HAP-1 (cell line): ENCODE measurements around the gene RBMX.
"Not testable (repeated sequence)": the region's sequence is repeated elsewhere in the genome, so short reads cannot be mapped to it uniquely, and the experiment has no call there.

Experiments
- DNase-seq, 2 experiments: peaks; one replicate each; pipeline ENCODE4 v3.0.0-alpha.2; 2016 to 2020; ENCODE audit warnings: low spot score in 2 of 2
- H3K27me3 ChIP-seq: fragments of 250-450 bp; sonication (Bioruptor Pico); 2 replicates; pipeline ENCODE4 v1.5.1; 2020; ENCODE audit warnings: low read depth, mild to moderate bottlenecking, moderate library complexity
- H3K36me3 ChIP-seq: fragments of 250-450 bp; sonication (Bioruptor Pico); replicated peaks from 2 replicates; pipeline ENCODE4 v1.5.1; 2020; ENCODE audit warnings: mild to moderate bottlenecking
- H3K4me1 ChIP-seq: fragments of 250-450 bp; sonication (Bioruptor Pico); 2 replicates; pipeline ENCODE4 v1.5.1; 2020; ENCODE audit warnings: mild to moderate bottlenecking
- H3K4me3 ChIP-seq: fragments of 250-450 bp; sonication (Bioruptor Pico); 2 replicates; pipeline ENCODE4 v1.5.1; 2020; ENCODE audit warnings: mild to moderate bottlenecking, moderate library complexity
- H3K9me3 ChIP-seq: fragments of 250-450 bp; sonication (Bioruptor Pico); 2 replicates; pipeline ENCODE4 v1.5.1; 2020; ENCODE audit warnings: mild to moderate bottlenecking, moderate library complexity
- in situ Hi-C: fragments of 300-500 bp; cut with MboI; formaldehyde crosslinking; loops from 3 replicates; pipeline ENCODE4 v1.14.3; 2020; ENCODE audit warnings: low sequenced_read_pairs, inconsistent platforms, mixed read lengths

The RBMX gene

DNA sequence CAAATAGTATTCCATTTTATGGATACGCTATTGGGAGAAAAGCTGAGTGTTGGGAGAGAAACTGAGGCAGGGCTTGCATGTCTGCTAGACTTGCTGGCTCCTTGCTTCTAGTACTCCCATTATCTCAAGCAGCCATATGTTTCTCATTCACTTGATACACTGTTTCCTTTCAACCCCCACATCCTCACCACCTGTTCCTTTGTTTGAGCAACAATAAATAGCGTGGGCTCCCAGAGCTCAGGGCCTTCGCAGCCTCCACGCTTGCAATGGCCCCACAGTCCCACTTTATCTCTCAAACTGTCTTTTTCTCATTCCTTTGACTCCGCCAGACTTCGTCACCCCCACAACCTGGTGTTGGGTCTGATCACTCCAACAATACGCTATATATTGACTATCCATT lies 18.2 kb upstream of the RBMX start:
- H3K4me1 ChIP-seq, H3K36me3 ChIP-seq, H3K4me3 ChIP-seq, in situ Hi-C loops, H3K9me3 ChIP-seq, H3K27me3 ChIP-seq: not testable (repeated sequence)
- DNase-seq: peak in 1 of 2 experiments; percentile 25

GRCh38 chrX:136896121-136896914 lies 15.8 kb upstream of the RBMX start:
- peaks cover 5% of the 10 kb centered on the region for H3K4me1 ChIP-seq
- H3K27me3 ChIP-seq: no peaks in the 10 kb centered on the region
- in situ Hi-C loops: no loop called here
- no peaks in the 10 kb centered on the region for H3K36me3 ChIP-seq
- DNase-seq: no peak
- H3K4me3 ChIP-seq: no peak overlapping the region
- H3K9me3 ChIP-seq: no peaks in the 10 kb centered on the region

GRCh38 chrX:136892412-136892811 lies 11.9 kb upstream of the RBMX start:
- in situ Hi-C loops: no loop called here
- no peaks in the 10 kb centered on the region for H3K36me3 ChIP-seq

DNA sequence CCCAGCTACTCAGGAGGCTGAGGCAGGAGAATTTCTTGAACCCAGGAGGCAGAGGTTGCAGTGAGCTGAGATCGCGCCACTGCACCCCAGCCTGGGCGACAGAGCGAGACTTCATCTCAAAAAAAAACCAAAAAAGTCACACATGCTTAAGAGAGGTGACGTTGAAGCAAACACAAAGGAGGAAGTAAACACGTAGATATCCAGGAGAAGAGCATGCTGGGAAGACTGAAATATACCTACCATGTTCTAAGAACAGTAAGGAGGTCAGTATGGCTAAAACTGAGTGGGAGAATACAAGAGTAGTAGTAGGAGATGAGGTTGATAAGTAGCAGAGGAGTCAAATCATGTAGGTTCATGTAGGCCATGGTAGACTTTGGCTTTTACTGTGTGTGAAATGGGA lies 10.1 kb upstream of the RBMX start:
- H3K9me3 ChIP-seq, H3K4me3 ChIP-seq, DNase-seq, H3K36me3 ChIP-seq, H3K4me1 ChIP-seq, in situ Hi-C loops, H3K27me3 ChIP-seq: not testable (repeated sequence)

More at GRCh38 chrX:136892412-136892811, 11.9 kb upstream of the RBMX start:
- Histone ChIP-seq H3K9me3 (no peaks in the 10 kb centered on the region), H3K27me3 (no peaks in the 10 kb centered on the region), H3K4me3 (no peak overlapping the region), H3K4me1 (no peaks in the 10 kb centered on the region)
- DNase-seq: no peak

DNA sequence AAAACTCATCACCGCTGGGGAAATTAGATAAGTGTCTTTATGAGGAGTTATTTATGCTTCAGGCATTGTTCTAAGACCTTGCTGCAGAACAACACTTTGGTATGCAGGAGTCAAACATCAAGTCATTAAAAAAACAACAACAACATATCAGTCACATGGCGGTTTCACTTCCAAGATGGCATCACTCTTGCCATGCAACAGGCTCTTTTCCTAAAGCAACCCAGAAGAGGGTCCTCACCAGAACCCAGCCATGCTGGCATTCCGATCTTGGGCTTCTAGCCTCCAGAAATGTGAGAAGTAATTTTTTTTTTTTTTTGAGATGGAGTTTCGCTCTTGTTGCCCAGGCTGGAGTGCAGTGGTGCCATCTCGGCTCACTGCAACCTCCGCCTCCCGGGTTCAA lies 8.7 kb upstream of the RBMX start:
- Histone ChIP-seq H3K36me3 (no peaks in the 10 kb centered on the region), H3K27me3 (no peaks in the 10 kb centered on the region), H3K4me1 (no peaks in the 10 kb centered on the region; the same call in 1 of the 2 replicates), H3K9me3 (no peaks in the 10 kb centered on the region), H3K4me3 (no peak overlapping the region)
- in situ Hi-C loops: no loop called here
- no peak for DNase-seq

- peak in 1 of 2 experiments; percentile 50 for DNase-seq
- Histone ChIP-seq H3K27me3 (no peaks in the 10 kb centered on the region), H3K4me3 (peak overlapping the region; percentile 99), H3K9me3 (no peaks in the 10 kb centered on the region), H3K4me1 (peaks cover 12% of the 10 kb centered on the region), H3K36me3 (peaks cover 54% of the 10 kb centered on the region)
- in situ Hi-C loops: no loop called here
These were observed 498 bp downstream of the RBMX start for GRCh38 chrX:136880003-136880451.

GRCh38 chrX:136879001-136879687 lies 1.4 kb downstream of the RBMX start:
- H3K27me3 ChIP-seq: no peaks in the 10 kb centered on the region
- DNase-seq: no peak
- H3K9me3 ChIP-seq: no peaks in the 10 kb centered on the region
- peak overlapping the region; percentile 99 for H3K4me3 ChIP-seq
- peaks cover 12% of the 10 kb centered on the region for H3K4me1 ChIP-seq
- H3K36me3 ChIP-seq: peaks cover 62% of the 10 kb centered on the region
- in situ Hi-C loops: no loop called here

- Histone ChIP-seq H3K4me3 (peak overlapping the region; percentile 99), H3K9me3 (no peaks in the 10 kb centered on the region), H3K4me1 (peaks cover 12% of the 10 kb centered on the region), H3K36me3 (peaks cover 70% of the 10 kb centered on the region), H3K27me3 (no peaks in the 10 kb centered on the region)
- in situ Hi-C loops: no loop called here
- DNase-seq: no peak
These were observed 2.1 kb downstream of the RBMX start for GRCh38 chrX:136878423-136878822.

DNA sequence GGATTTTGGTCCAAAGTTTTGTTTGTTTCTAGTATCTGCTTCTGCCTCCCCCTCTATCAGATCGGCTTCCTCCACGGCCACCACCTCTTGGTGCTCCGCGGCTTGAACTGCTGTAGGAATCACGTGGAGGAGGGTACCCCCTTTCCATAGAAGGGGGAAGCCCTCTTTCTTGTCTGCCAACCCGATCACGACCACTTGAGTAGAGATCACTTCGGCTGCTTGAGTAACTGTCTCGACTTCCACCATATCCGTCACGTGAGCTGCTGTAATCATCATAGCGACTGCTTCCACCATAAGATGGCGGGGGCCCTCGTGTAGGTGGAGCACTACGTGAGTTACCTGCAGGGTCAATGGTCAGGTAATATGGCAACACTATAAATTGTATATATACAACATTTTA lies 6.4 kb downstream of the RBMX start:
- H3K4me1 ChIP-seq, H3K9me3 ChIP-seq, H3K27me3 ChIP-seq, in situ Hi-C loops, H3K4me3 ChIP-seq, DNase-seq: not testable (repeated sequence)
- peaks cover 99% of the 10 kb centered on the region for H3K36me3 ChIP-seq

- H3K27me3 ChIP-seq, H3K4me3 ChIP-seq, H3K4me1 ChIP-seq, in situ Hi-C loops, DNase-seq, H3K9me3 ChIP-seq: not testable (repeated sequence)
- H3K36me3 ChIP-seq: peaks cover 100% of the 10 kb centered on the region
These were observed 7.3 kb downstream of the RBMX start for GRCh38 chrX:136873210-136873609.

- Histone ChIP-seq H3K9me3 (no peaks in the 10 kb centered on the region), H3K27me3 (no peaks in the 10 kb centered on the region), H3K36me3 (peaks cover 100% of the 10 kb centered on the region), H3K4me1 (no peaks in the 10 kb centered on the region; the same call in 1 of the 2 replicates), H3K4me3 (no peak overlapping the region)
- in situ Hi-C loops: no loop called here
- DNase-seq: no peak
These were observed 8.3 kb downstream of the RBMX start for GRCh38 chrX:136872091-136872700.

GRCh38 chrX:136870064-136870463 lies 10.5 kb downstream of the RBMX start:
- no peak for DNase-seq
- Histone ChIP-seq H3K27me3 (no peaks in the 10 kb centered on the region), H3K9me3 (no peaks in the 10 kb centered on the region), H3K36me3 (peaks cover 95% of the 10 kb centered on the region), H3K4me3 (no peak overlapping the region), H3K4me1 (no peaks in the 10 kb centered on the region; the same call in 1 of the 2 replicates)
- in situ Hi-C loops: no loop called here

DNA sequence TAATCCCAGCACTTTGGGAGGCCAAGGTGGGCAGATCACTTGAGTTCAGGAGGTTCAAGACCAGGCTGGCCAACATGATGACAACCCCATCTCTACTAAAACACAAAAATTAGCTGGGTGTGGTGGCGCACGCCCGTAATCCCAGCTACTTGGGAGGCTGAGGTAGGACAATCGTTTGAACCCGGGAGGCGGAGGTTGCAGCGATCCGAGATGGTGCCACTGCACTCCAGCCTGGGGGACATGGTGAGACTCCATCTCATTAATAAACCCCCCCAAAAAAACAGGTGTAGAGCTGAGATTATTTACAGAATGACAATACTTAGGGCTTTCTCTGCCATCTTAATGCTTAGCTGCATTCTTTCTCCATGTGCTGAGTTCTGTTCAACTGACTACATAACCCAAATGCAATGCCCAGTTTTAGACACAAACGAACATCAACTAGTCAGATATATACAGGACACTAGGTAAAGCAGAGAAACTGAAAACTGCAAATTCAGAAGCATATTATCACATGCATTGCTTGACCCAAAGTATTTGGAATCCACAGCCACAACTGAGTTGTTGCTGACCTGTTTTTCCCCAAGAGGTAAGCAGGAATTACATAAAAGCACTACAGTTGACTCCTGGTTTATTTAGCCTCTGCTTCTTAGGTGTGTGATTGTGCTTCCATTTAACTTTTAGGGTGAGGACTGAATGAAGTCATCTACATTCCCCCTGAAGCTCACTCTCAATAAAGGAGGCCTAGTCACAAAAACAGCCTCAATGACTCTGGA lies 12.1 kb downstream of the RBMX start:
- H3K36me3 ChIP-seq: peaks cover 89% of the 10 kb centered on the region
- no peaks in the 10 kb centered on the region; the same call in 1 of the 2 replicates for H3K4me1 ChIP-seq

More for the DNA sequence above, 12.1 kb downstream of the RBMX start:
- in situ Hi-C loops: no loop called here
- Histone ChIP-seq H3K27me3 (no peaks in the 10 kb centered on the region), H3K4me3 (no peak overlapping the region), H3K9me3 (no peaks in the 10 kb centered on the region)
- DNase-seq: no peak
